Kidney tubule cell (primary cell): ENCODE data around the gene PDE10A.

ENCODE experiments used
- DNase-seq: peaks from one replicate; pipeline ENCODE4 v3.0.0-alpha.2; 2018; ENCODE audit warnings: low spot score

PDE10A gene

GRCh38 chr6:165662749-165663376 is at the start of gene PDE10A:
PDE10A (minus strand) TSS chr6:165663241; CDS start chr6:165662811, 430 bp downstream.
- DNase-seq: peak; percentile 83

- DNase-seq: no peak
These were observed 46.0 kb upstream of the PDE10A start for GRCh38 chr6:165708985-165709576.

GRCh38 chr6:165707067-165707853 is 44.2 kb upstream of the PDE10A start:
- DNase-seq: no peak

- DNase-seq: no peak
These were observed 42.9 kb upstream of the PDE10A start for GRCh38 chr6:165705941-165706340.

- no peak for DNase-seq
These were observed 41.2 kb upstream of the PDE10A start for GRCh38 chr6:165704045-165704748.

GRCh38 chr6:165702669-165703068 is 39.6 kb upstream of the PDE10A start:
- DNase-seq: no peak

- peak; percentile 90 for DNase-seq
These were observed 38.7 kb upstream of the PDE10A start for GRCh38 chr6:165701564-165702354.

GRCh38 chr6:165701005-165701404 is 38.0 kb upstream of the PDE10A start:
- no peak for DNase-seq

- DNase-seq: no peak
These were observed 35.8 kb upstream of the PDE10A start for GRCh38 chr6:165698868-165699267.

GRCh38 chr6:165697171-165697570 is 34.1 kb upstream of the PDE10A start:
- no peak for DNase-seq

- peak; percentile 34 for DNase-seq
These were observed 32.9 kb upstream of the PDE10A start for GRCh38 chr6:165695722-165696515.

- no peak for DNase-seq
These were observed 31.3 kb upstream of the PDE10A start for GRCh38 chr6:165694296-165694695.

GRCh38 chr6:165692106-165692653 is 29.1 kb upstream of the PDE10A start:
- DNase-seq: no peak

- DNase-seq: peak; percentile 26
These were observed 26.7 kb upstream of the PDE10A start for GRCh38 chr6:165689699-165690098.

- no peak for DNase-seq
These were observed 23.7 kb upstream of the PDE10A start for GRCh38 chr6:165686596-165687365.

GRCh38 chr6:165685302-165685701 is 22.3 kb upstream of the PDE10A start:
- no peak for DNase-seq

GRCh38 chr6:165684333-165684732 is 21.3 kb upstream of the PDE10A start:
- no peak for DNase-seq

- no peak for DNase-seq
These were observed 17.9 kb upstream of the PDE10A start for GRCh38 chr6:165680975-165681374.

- DNase-seq: peak; percentile 53
These were observed 16.3 kb upstream of the PDE10A start for GRCh38 chr6:165679326-165679725.

GRCh38 chr6:165678904-165679303 is 15.9 kb upstream of the PDE10A start:
- no peak for DNase-seq
